ENCODE results near the gene NADK. TPM values are rescaled to one million over a fixed set of nuclear protein-coding genes. Genes with fewer than 3 reads are reported as not detected.

The NADK gene
- total and polyA plus RNA-seq, 10 of the 15 experiments (the other 5 are each of a cell fraction or from before 2014, with no cell fraction given), result 1.1 to 93.2 (median 46.9) TPM

- no TSS peak for BruUV-seq (replicated peaks)
- FAIRE-seq, result no peak
- in situ Hi-C loops (cut with MboI), result loop anchor here (10.0 kb wide), 1 partner anchor 116 kb away; no protein-coding TSS in a partner anchor
- TF ChIP-seq CREM (IDR thresholded peaks at IDR 0.05; ENCODE audit: low read depth) (no peak), SMC3 (IDR thresholded peaks at IDR 0.05; ENCODE audit: borderline replicate concordance, low read length) (peak; percentile 34; the same call in 1 of the 2 replicates), DPF2 (IDR thresholded peaks at IDR 0.05) (no peak), KAT2A (conservative IDR thresholded peaks at IDR 0.05; ENCODE audit: control insufficient read depth, low read depth, low read length) (no peak), GABPA (IDR thresholded peaks at IDR 0.05; ENCODE audit: low read depth) (no peak), ZZZ3 (IDR thresholded peaks at IDR 0.05; ENCODE audit: control insufficient read depth, insufficient read length, low read depth) (no peak), TCF7 (IDR thresholded peaks at IDR 0.05; ENCODE audit: borderline replicate concordance) (no peak), HSF1 (IDR thresholded peaks at IDR 0.05; ENCODE audit: low read depth, low read length) (no peak), RAD21 (IDR thresholded peaks at IDR 0.05; ENCODE audit: insufficient read depth, low read depth, low read length) (peak; percentile 38), TBL1XR1 (IDR thresholded peaks at IDR 0.05; ENCODE audit: low read depth, low read length) (no peak), E2F4 (IDR thresholded peaks at IDR 0.05; ENCODE audit: low read depth, low read length) (no peak), RELB (IDR thresholded peaks at IDR 0.05; ENCODE audit: low read depth) (no peak), NFYB (IDR thresholded peaks at IDR 0.05; ENCODE audit: insufficient read depth, low read depth, low read length) (no peak), FOXM1 (IDR thresholded peaks at IDR 0.05; ENCODE audit: low read depth, low read length) (no peak), ZNF384 (IDR thresholded peaks at IDR 0.05; ENCODE audit: borderline replicate concordance, low read depth, low read length) (no peak)
Measured at GRCh38 chr1:1788646-1789431, 10.6 kb upstream of the NADK start.

More at GRCh38 chr1:1788646-1789431, 10.6 kb upstream of the NADK start:
- Histone ChIP-seq H3K79me2 (ENCODE audit: control insufficient read depth, insufficient read depth, low read length) (no peaks in the 10 kb centered on the region), H3K4me3 (no peak overlapping the region), H3K9me3 (replicated peaks; ENCODE audit: control insufficient read depth, insufficient read depth, low read length) (no peaks in the 10 kb centered on the region), H3K27me3 (replicated peaks in 1 of 2; ENCODE audit: control insufficient read depth in 2 of 2, insufficient read depth in 2 of 2, low read length in 1 of 2) (no peaks in the 10 kb centered on the region), H3K27ac (ENCODE audit: control insufficient read depth, insufficient read depth) (no peak overlapping the region), H3K9ac (ENCODE audit: control insufficient read depth, insufficient read depth, low read length) (no peak overlapping the region), H3K4me1 (ENCODE audit: control insufficient read depth, insufficient read depth, low read length) (no peaks in the 10 kb centered on the region), H3K36me3 (ENCODE audit: control insufficient read depth in 2 of 2, insufficient read depth in 2 of 2, low read length in 1 of 2) (peaks cover 49 to 50% of the 10 kb centered on the region in 2 experiments), H2AFZ (ENCODE audit: control insufficient read depth, low read depth, low read length) (no peak overlapping the region), H3K4me2 (ENCODE audit: control insufficient read depth, insufficient read depth) (no peak overlapping the region), H4K20me1 (ENCODE audit: control insufficient read depth, insufficient read depth) (no peaks in the 10 kb centered on the region; the same call in 1 of the 2 replicates)
- intact Hi-C loops (cut with micrococcal nuclease; ENCODE audit: unreplicated experiment), result no loop called here
- ChIA-PET CTCF (interaction anchor here (0.7 to 1.8 kb wide), 11 partner anchors 9 to 119 kb away, joined by 3 to 14 read pairs (median 5); no protein-coding TSS in a partner anchor), SMC1A (ENCODE audit: uncharacterized antibody, unreplicated experiment) (interaction anchor here (0.9 to 2.0 kb wide), 4 partner anchors 8 to 117 kb away, joined by 3 to 10 read pairs (median 4); no protein-coding TSS in a partner anchor), RAD21 (ENCODE audit: unreplicated experiment) (interaction anchor here (0.9 to 2.6 kb wide), 3 partner anchors 9 to 117 kb away, joined by 3 to 17 read pairs (median 5); no protein-coding TSS in a partner anchor), POLR2A (interaction anchor here (0.5 to 1.6 kb wide), 3 partner anchors 9 to 108 kb away, joined by 4 read pairs; no protein-coding TSS in a partner anchor)
- ATAC-seq, result 0 out of 3 replicates have a peak, but pooled peaks have one; percentile 31
- WGBS (ENCODE audit: insufficient coverage, insufficient replicate concordance, low lambda C conversion rate, missing lambda C conversion rate), result 92% methylated on average over 25 of the region's 25 CpGs
- no peak for DNase-seq (ENCODE audit: low read depth, low spot score)
